G401 (cell line): ENCODE measurements around the gene IGFLR1. TPM values are rescaled to one million over a fixed set of nuclear protein-coding genes. Genes with fewer than 3 reads are reported as not detected.

ENCODE experiments used
- DNase-seq: peaks from one replicate; pipeline ENCODE4 v3.0.0-alpha.2; 2015; ENCODE audit warnings: low spot score
- in situ Hi-C: cut with HindIII; loops from 2 replicates; pipeline ENCODE4 v1.10.0; 2016; ENCODE audit warnings: low sequenced_read_pairs, mixed read lengths
- total RNA-seq: library from RNA; depleted of rRNA; stranded (reverse); fragments of >200 nt; shearing (Covaris generic); gene quantifications from 2 replicates; pipeline ENCODE4 v1.2.3, GENCODE V29; 2014; rRNA removed

Gene IGFLR1
- 4.0 and 9.3 TPM in 2 replicates for total RNA-seq

GRCh38 chr19:35742121-35742724, at the start of gene IGFLR1:
Gene IGFLR1, minus strand, starts transcription at chr19:35742452. Its CDS starts 1,272 bp downstream, at chr19:35741180.
- DNase-seq = no peak
- in situ Hi-C loops = no loop called here

GRCh38 chr19:35791814-35792279, 49.6 kb upstream of the IGFLR1 start:
- no peak for DNase-seq
- in situ Hi-C loops = no loop called here

- peak; percentile 71 for DNase-seq
- in situ Hi-C loops = no loop called here
These were observed 48.9 kb upstream of the IGFLR1 start for GRCh38 chr19:35790981-35791813.

- no peak for DNase-seq
- in situ Hi-C loops = no loop called here
These were observed 48.0 kb upstream of the IGFLR1 start for GRCh38 chr19:35789978-35790944.

GRCh38 chr19:35789195-35789977, 47.1 kb upstream of the IGFLR1 start:
- in situ Hi-C loops = no loop called here
- no peak for DNase-seq

- DNase-seq = no peak
- in situ Hi-C loops = no loop called here
These were observed 46.1 kb upstream of the IGFLR1 start for GRCh38 chr19:35788205-35788960.

GRCh38 chr19:35787227-35787799, 45.1 kb upstream of the IGFLR1 start:
- no peak for DNase-seq
- in situ Hi-C loops = no loop called here

GRCh38 chr19:35786299-35787160, 44.3 kb upstream of the IGFLR1 start:
- no peak for DNase-seq
- in situ Hi-C loops = no loop called here

- in situ Hi-C loops = no loop called here
- no peak for DNase-seq
These were observed 43.0 kb upstream of the IGFLR1 start for GRCh38 chr19:35785339-35785627.

GRCh38 chr19:35784503-35785338, 42.5 kb upstream of the IGFLR1 start:
- DNase-seq = no peak

GRCh38 chr19:35783469-35784434, 41.5 kb upstream of the IGFLR1 start:
- no peak for DNase-seq
- in situ Hi-C loops = no loop called here

More at GRCh38 chr19:35784503-35785338, 42.5 kb upstream of the IGFLR1 start:
- in situ Hi-C loops = no loop called here

GRCh38 chr19:35782589-35782988, 40.3 kb upstream of the IGFLR1 start:
- DNase-seq = no peak
- in situ Hi-C loops = no loop called here

- no peak for DNase-seq
These were observed 39.4 kb upstream of the IGFLR1 start for GRCh38 chr19:35781650-35782049.

GRCh38 chr19:35780717-35781116, 38.5 kb upstream of the IGFLR1 start:
- in situ Hi-C loops = no loop called here
- no peak for DNase-seq

More at GRCh38 chr19:35781650-35782049, 39.4 kb upstream of the IGFLR1 start:
- in situ Hi-C loops = no loop called here

GRCh38 chr19:35780058-35780457, 37.8 kb upstream of the IGFLR1 start:
- in situ Hi-C loops = no loop called here
- DNase-seq = no peak
